SU-DHL-6 (cell line): ENCODE data around the gene HOXA9.

ENCODE experiments used
- H2AFZ ChIP-seq: fragments of 200-600 bp; sonication (generic); 2 replicates; pipeline ENCODE4 v1.6.1; 2014; ENCODE audit warnings: low read depth, mild to moderate bottlenecking, moderate library complexity, mixed read lengths, antibody characterized with exemption, low read length; ENCODE audit not compliant: severe bottlenecking
- H3F3A ChIP-seq: fragments of 200-600 bp; shearing (Covaris generic); 2 replicates; pipeline ENCODE4 v1.6.0; 2016; ENCODE audit warnings: antibody characterized with exemption, mild to moderate bottlenecking; ENCODE audit not compliant: insufficient read depth
- H3K27ac ChIP-seq: fragments of 200-600 bp; sonication (generic); 2 replicates; pipeline ENCODE4 v1.5.1; 2016; ENCODE audit warnings: low read depth, mild to moderate bottlenecking, low read length, moderate library complexity, mixed read lengths
- H3K27me3 ChIP-seq: fragments of 200-600 bp; sonication (generic), shearing (Covaris generic); 2 replicates; pipeline ENCODE4 v1.6.0; 2014; ENCODE audit warnings: mild to moderate bottlenecking, low read length
- H3K36me3 ChIP-seq: fragments of 200-600 bp; sonication (generic); 2 replicates; pipeline ENCODE4 v1.6.1; 2014; ENCODE audit warnings: mild to moderate bottlenecking, low read length, mixed read lengths
- H3K4me2 ChIP-seq: fragments of 300-600, 200-600 bp; shearing (Covaris generic), sonication (generic); 2 replicates; pipeline ENCODE4 v1.6.0; 2014; ENCODE audit warnings: low read length, low read depth, mild to moderate bottlenecking; ENCODE audit not compliant: poor library complexity, severe bottlenecking
- H3K4me3 ChIP-seq: fragments of 200-600 bp; sonication (generic); 2 replicates; pipeline ENCODE4 v1.5.1; 2014; ENCODE audit warnings: antibody characterized with exemption, low read length, mild to moderate bottlenecking, mixed read lengths; ENCODE audit not compliant: insufficient read depth, poor library complexity, severe bottlenecking
- H3K79me2 ChIP-seq: fragments of 200-600 bp; sonication (generic); 2 replicates; pipeline ENCODE4 v1.6.1; 2014; ENCODE audit warnings: mild to moderate bottlenecking, low read length, moderate library complexity; ENCODE audit not compliant: insufficient read depth
- H3K9ac ChIP-seq: fragments of 200-600 bp; sonication (generic); 2 replicates; pipeline ENCODE4 v1.7.0; 2014; ENCODE audit warnings: mild to moderate bottlenecking, low read length
- H3K9me2 ChIP-seq: fragments of 200-600 bp; sonication (generic); replicated peaks from 2 replicates; pipeline ENCODE4 v1.6.1; 2014; ENCODE audit warnings: low read length; ENCODE audit not compliant: insufficient read depth
- H3K9me3 ChIP-seq: fragments of 200-600 bp; sonication (generic); 2 replicates; pipeline ENCODE4 v1.6.1; 2014; ENCODE audit warnings: low read length, mixed read lengths; ENCODE audit not compliant: insufficient read depth
- H4K20me1 ChIP-seq: fragments of 200-600 bp; sonication (generic); 2 replicates; pipeline ENCODE4 v1.6.1; 2014; ENCODE audit warnings: low read depth, mild to moderate bottlenecking, antibody characterized with exemption, low read length, moderate library complexity, mixed read lengths
- EZH2phosphoT487 ChIP-seq: fragments of 200-600 bp; sonication (generic), shearing (Covaris generic); conservative IDR thresholded peaks from 2 replicates; pipeline ENCODE4 v1.6.1; 2018; ENCODE audit warnings: mild to moderate bottlenecking, antibody characterized with exemption, low read length, moderate library complexity, mixed read lengths
- TF ChIP-seq, protein P1 (sequence below): fragments of 200-600 bp; sonication (generic); IDR thresholded peaks from one replicate; pipeline ENCODE4 v1.5.1; 2017; ENCODE audit warnings: antibody characterized with exemption, mild to moderate bottlenecking, low read length, moderate library complexity; ENCODE audit not compliant: insufficient read depth, poor library complexity, severe bottlenecking

HOXA9 gene

GRCh38 chr7:27114881-27115220 lies 50.5 kb downstream of the HOXA9 start:
- Histone ChIP-seq H3K79me2 (no peaks in the 10 kb centered on the region), H3K9me3 (no peaks in the 10 kb centered on the region), H3K36me3 (no peaks in the 10 kb centered on the region), H3K4me3 (no peak overlapping the region), H4K20me1 (no peaks in the 10 kb centered on the region), H3K4me2 (no peak overlapping the region), H3K9me2 (no peaks in the 10 kb centered on the region), H3K27me3 (no peaks in the 10 kb centered on the region), H3F3A (no peaks in the 10 kb centered on the region), H2AFZ (no peak overlapping the region), H3K9ac (no peak overlapping the region), H3K27ac (no peak overlapping the region)
- TF ChIP-seq EZH2phosphoT487 = no peak
- TF ChIP-seq, protein P1, sequence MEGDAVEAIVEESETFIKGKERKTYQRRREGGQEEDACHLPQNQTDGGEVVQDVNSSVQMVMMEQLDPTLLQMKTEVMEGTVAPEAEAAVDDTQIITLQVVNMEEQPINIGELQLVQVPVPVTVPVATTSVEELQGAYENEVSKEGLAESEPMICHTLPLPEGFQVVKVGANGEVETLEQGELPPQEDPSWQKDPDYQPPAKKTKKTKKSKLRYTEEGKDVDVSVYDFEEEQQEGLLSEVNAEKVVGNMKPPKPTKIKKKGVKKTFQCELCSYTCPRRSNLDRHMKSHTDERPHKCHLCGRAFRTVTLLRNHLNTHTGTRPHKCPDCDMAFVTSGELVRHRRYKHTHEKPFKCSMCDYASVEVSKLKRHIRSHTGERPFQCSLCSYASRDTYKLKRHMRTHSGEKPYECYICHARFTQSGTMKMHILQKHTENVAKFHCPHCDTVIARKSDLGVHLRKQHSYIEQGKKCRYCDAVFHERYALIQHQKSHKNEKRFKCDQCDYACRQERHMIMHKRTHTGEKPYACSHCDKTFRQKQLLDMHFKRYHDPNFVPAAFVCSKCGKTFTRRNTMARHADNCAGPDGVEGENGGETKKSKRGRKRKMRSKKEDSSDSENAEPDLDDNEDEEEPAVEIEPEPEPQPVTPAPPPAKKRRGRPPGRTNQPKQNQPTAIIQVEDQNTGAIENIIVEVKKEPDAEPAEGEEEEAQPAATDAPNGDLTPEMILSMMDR = no peak

DNA sequence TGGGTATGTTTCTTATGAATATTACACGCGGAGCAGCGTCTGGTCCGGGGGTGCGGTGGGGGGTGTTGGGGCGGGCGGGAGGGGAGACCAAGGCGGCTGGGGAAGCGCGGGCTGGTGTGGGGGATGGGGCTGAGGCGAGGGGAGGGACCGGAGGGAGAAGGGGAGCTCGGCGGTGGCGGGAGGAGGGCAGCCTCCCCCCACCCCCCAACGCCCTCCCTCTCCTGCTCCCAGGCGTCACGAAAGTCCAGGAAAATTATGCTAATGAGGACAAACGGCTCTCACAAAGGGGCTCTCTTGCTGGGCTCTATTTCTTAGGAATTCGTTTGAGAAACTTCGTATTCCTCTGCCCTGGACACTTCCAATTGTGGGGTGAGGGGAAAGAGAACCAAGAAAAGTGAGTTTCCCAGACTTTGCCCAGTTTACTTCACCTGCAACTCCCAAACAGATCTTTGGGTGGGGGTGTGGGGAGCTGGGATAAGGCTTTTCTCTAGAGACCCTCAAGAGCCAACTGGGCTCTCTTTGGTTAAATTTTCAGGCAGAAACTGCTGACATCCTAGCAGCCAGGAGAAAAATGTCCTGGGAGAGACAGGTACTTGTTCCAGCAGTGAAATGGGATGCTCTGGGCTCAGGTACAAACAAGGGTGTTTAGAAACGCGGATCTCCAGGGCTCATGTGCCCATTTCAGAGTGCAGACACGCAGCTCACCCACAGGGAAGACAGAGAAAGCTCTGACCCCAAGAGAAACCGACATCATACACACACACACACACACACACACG lies 51.2 kb downstream of the HOXA9 start:
- Histone ChIP-seq H3K4me3 (no peak overlapping the region), H3K27ac (no peak overlapping the region), H2AFZ (no peak overlapping the region), H3K9ac (no peak overlapping the region), H3K79me2 (no peaks in the 10 kb centered on the region), H3K36me3 (no peaks in the 10 kb centered on the region), H3K9me2 (no peaks in the 10 kb centered on the region), H3K27me3 (no peaks in the 10 kb centered on the region), H3F3A (no peaks in the 10 kb centered on the region), H3K4me2 (no peak overlapping the region), H4K20me1 (no peaks in the 10 kb centered on the region), H3K9me3 (no peaks in the 10 kb centered on the region)
- TF ChIP-seq, protein P1 = no peak
- no peak for TF ChIP-seq EZH2phosphoT487

DNA sequence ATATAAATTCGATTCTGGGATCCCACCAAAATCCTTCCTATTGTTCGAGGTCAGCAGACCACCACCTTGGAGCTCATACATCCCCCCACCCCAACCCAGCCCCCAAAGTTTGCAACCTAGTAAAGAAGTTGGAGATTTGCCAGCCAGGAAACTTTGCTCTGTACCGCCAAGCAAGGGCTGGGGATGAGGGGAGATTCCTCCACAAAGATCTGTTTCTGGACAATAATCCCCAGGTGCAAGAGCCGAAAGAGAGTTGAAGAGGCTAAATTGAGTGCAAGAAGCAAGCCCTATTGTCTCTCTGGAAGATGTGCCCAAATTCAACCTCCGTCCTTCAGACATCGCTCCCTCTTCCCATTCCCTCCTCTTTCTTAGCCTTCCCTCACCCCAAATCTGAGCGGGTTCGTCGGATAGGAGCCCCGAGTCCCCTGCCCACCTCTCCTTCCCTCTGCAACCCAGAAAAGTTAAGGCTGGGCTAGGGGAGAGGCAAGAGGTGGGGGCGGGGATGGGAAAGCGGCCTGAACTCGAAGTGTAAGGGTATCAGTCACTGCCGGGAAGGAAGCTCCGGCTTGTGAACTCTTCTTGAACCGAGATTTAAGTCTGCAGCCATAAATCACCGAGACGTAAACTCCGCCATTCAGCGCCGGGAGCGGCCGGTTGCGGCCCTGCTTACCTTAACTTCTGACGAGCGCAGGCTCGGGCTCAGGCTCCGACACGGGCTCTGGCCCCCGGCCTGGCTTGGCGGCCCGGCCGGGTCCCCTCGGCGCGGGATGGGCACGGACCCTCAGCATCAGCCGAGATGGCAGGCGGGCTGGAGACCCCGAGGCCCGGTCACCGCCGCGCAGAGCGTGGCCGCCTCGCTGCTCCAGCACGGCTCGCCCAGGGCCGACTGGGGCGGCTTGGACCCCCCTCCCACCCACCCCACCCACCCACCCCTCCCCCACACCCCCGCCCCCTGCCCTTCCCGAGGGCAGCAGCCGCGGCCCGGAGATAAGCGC lies 52.1 kb downstream of the HOXA9 start:
- Histone ChIP-seq H3F3A (no peaks in the 10 kb centered on the region), H3K27ac (no peak overlapping the region), H3K9me3 (no peaks in the 10 kb centered on the region), H4K20me1 (no peaks in the 10 kb centered on the region), H3K4me3 (no peak overlapping the region), H2AFZ (no peak overlapping the region), H3K9ac (no peak overlapping the region), H3K36me3 (no peaks in the 10 kb centered on the region), H3K27me3 (no peaks in the 10 kb centered on the region), H3K79me2 (no peaks in the 10 kb centered on the region), H3K9me2 (no peaks in the 10 kb centered on the region), H3K4me2 (no peak overlapping the region)
- no peak for TF ChIP-seq EZH2phosphoT487
- TF ChIP-seq, protein P1 = no peak
